GM19099 (cell line): ENCODE results near the gene CISTR.

Experiments used
- POLR2A ChIP-seq: IDR thresholded peaks from 3 replicates; pipeline ENCODE4 v1.6.1; 2011; ENCODE audit warnings: low read depth; ENCODE audit not compliant: insufficient read length; ENCODE audit errors: extremely low read depth

The CISTR gene

GRCh38 chr12:53754188-53754585, 2.4 kb upstream of the CISTR start:
- TF ChIP-seq POLR2A: peak; percentile 21

- no peak for TF ChIP-seq POLR2A
Observed at GRCh38 chr12:53752621-53753020, 842 bp upstream of the CISTR start.

GRCh38 chr12:53752192-53752601, 418 bp upstream of the CISTR start:
- TF ChIP-seq POLR2A: no peak

GRCh38 chr12:53750812-53751335, 905 bp downstream of the CISTR start:
- TF ChIP-seq POLR2A: no peak

GRCh38 chr12:53749986-53750811, 1.6 kb downstream of the CISTR start:
- TF ChIP-seq POLR2A: no peak

- TF ChIP-seq POLR2A: no peak
Observed at GRCh38 chr12:53748072-53748840, 3.5 kb downstream of the CISTR start.

- no peak for TF ChIP-seq POLR2A
Observed at GRCh38 chr12:53747095-53747494, 4.7 kb downstream of the CISTR start.

GRCh38 chr12:53746592-53747092, 5.1 kb downstream of the CISTR start:
- TF ChIP-seq POLR2A: no peak

GRCh38 chr12:53744751-53745150, 7.0 kb downstream of the CISTR start:
- no peak for TF ChIP-seq POLR2A

- no peak for TF ChIP-seq POLR2A
Observed at GRCh38 chr12:53744130-53744441, 7.7 kb downstream of the CISTR start.

- no peak for TF ChIP-seq POLR2A
Observed at GRCh38 chr12:53743266-53744129, 8.3 kb downstream of the CISTR start.

GRCh38 chr12:53740130-53740491, 11.7 kb downstream of the CISTR start:
- TF ChIP-seq POLR2A: no peak

GRCh38 chr12:53739214-53740129, 12.3 kb downstream of the CISTR start:
- TF ChIP-seq POLR2A: no peak
